Measurements from ENCODE around the gene PDZRN4. TPM values are rescaled to one million over a fixed set of nuclear protein-coding genes. Genes with fewer than 3 reads are reported as not detected.

PDZRN4 gene
- total RNA-seq, 4 donors from 2014 or later, result 0.42 to 4.4 (median 2.4) TPM

DNA sequence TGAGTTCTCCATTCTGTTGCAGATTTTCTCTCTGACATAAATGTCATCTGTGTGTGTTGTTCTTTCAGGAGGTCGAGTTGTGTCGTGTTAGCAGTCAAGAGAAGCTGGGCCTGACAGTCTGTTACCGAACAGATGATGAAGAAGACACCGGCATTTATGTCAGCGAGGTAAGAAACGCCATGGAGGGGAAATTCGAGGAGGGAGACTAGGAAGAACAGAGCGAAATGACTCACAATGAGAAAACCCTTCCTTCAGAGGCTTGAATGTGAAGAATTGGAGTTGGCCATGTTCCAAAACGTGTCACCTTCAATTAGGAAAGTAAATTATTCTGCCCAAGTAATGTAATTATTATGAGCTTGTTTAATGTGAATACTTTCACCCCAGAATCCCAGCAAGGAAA, 364.5 kb downstream of the PDZRN4 start:
- Histone ChIP-seq H3K36me3 (no peaks in the 10 kb centered on the region), H3K27ac (no peak overlapping the region), H3K9me3 (no peaks in the 10 kb centered on the region), H3K4me1 (no peaks in the 10 kb centered on the region), H3K4me3 (no peak overlapping the region), H3K27me3 (no peaks in the 10 kb centered on the region)
- TF ChIP-seq POLR2AphosphoS5 (IDR thresholded peaks at IDR 0.05), result no peak
- TF ChIP-seq EP300 (IDR thresholded peaks at IDR 0.05), result no peak
- TF ChIP-seq, protein P1, sequence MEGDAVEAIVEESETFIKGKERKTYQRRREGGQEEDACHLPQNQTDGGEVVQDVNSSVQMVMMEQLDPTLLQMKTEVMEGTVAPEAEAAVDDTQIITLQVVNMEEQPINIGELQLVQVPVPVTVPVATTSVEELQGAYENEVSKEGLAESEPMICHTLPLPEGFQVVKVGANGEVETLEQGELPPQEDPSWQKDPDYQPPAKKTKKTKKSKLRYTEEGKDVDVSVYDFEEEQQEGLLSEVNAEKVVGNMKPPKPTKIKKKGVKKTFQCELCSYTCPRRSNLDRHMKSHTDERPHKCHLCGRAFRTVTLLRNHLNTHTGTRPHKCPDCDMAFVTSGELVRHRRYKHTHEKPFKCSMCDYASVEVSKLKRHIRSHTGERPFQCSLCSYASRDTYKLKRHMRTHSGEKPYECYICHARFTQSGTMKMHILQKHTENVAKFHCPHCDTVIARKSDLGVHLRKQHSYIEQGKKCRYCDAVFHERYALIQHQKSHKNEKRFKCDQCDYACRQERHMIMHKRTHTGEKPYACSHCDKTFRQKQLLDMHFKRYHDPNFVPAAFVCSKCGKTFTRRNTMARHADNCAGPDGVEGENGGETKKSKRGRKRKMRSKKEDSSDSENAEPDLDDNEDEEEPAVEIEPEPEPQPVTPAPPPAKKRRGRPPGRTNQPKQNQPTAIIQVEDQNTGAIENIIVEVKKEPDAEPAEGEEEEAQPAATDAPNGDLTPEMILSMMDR (IDR thresholded peaks at IDR 0.05), result no peak
- no peak for TF ChIP-seq POLR2A (IDR thresholded peaks at IDR 0.05)
- no peak for DNase-seq (ENCODE audit: low spot score in 2 of 2)
- WGBS, result 46% methylated on average over 9 of the region's 9 CpGs

DNA sequence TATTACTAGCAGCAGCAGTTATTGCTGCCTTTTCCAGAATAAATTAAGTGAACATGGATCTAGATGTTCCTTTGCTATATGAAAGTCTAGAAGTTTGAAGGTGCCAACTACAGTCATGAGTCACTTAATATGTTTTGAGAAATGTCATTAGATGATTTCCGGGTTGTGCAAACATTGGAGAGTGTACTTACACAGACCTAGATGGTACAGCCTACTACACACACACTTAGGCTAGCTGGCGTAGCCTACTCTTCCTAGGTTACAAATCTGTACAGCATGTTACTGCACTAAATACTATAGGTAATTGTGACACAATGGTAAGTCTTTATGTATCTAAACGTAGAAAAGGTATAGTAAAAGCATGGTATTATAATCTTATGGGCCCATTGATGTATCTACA, 368.1 kb downstream of the PDZRN4 start:
- Histone ChIP-seq H3K9me3 (no peaks in the 10 kb centered on the region), H3K4me1 (no peaks in the 10 kb centered on the region), H3K4me3 (no peak overlapping the region), H3K27me3 (no peaks in the 10 kb centered on the region), H3K36me3 (no peaks in the 10 kb centered on the region), H3K27ac (no peak overlapping the region)
- WGBS, result 79% methylated on average over 3 of the region's 3 CpGs
- DNase-seq (ENCODE audit: low spot score in 2 of 2), result no peak
- no peak for TF ChIP-seq POLR2A (IDR thresholded peaks at IDR 0.05)
- TF ChIP-seq, protein P1 (IDR thresholded peaks at IDR 0.05), result no peak
- no peak for TF ChIP-seq POLR2AphosphoS5 (IDR thresholded peaks at IDR 0.05)
- TF ChIP-seq EP300 (IDR thresholded peaks at IDR 0.05), result no peak

DNA sequence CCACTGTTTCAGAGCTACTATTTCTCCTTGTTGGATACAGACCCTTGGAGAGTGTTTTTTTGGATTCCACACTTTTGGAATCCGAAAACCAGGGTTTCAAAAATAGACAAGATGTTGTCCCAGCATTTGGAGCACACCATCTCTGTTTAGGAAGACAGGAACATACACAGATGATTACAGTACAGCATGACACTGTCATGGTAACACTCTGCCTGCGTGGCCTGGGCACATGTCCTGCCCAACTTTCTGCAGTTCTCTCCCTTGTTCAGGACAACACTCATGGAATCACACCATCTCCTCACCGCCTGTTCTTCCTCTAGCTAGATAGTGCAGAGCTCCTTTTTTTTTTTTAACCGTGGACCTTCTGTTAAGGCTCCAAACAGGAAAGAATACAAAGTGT, 369.2 kb downstream of the PDZRN4 start:
- no peak for TF ChIP-seq POLR2AphosphoS5 (IDR thresholded peaks at IDR 0.05)
- TF ChIP-seq, protein P1 (IDR thresholded peaks at IDR 0.05), result no peak
- no peak for TF ChIP-seq EP300 (IDR thresholded peaks at IDR 0.05)
- TF ChIP-seq POLR2A (IDR thresholded peaks at IDR 0.05), result no peak
- WGBS, result 74% methylated on average over 4 of the region's 4 CpGs
- no peaks in the 10 kb centered on the region for H3K4me1 ChIP-seq

DNA sequence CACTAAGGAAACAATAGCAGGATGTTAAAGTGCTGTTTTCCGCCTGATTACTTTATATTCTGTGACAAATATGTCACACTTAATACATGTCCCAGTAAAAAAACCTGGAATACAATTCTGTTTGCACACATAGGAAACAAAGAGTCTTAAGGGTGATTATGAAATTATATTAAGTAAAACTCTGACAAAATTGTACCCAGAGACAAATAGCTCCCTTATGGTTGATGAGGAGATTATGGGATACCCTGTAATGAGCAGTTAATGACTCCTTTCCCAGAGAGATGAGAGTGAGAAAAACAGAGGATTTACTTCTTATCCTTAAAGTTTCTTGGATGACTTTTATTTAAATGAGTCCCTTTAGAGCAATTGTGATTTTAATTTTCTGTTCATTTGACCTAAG, 370.6 kb downstream of the PDZRN4 start:
- TF ChIP-seq, protein P1 (IDR thresholded peaks at IDR 0.05), result no peak
- TF ChIP-seq POLR2A (IDR thresholded peaks at IDR 0.05) (no peak), POLR2AphosphoS5 (IDR thresholded peaks at IDR 0.05) (no peak), EP300 (IDR thresholded peaks at IDR 0.05) (no peak)
- H3K27me3 ChIP-seq, result no peaks in the 10 kb centered on the region
- no peak overlapping the region for H3K27ac ChIP-seq
- WGBS, result 93% methylated on average over 1 of the region's 1 CpG
- H3K4me3 ChIP-seq, result no peak overlapping the region
- DNase-seq (ENCODE audit: low spot score in 2 of 2), result no peak
- H3K9me3 ChIP-seq, result no peaks in the 10 kb centered on the region
- H3K36me3 ChIP-seq, result no peaks in the 10 kb centered on the region
- no peaks in the 10 kb centered on the region for H3K4me1 ChIP-seq

More for the DNA sequence above, 369.2 kb downstream of the PDZRN4 start:
- Histone ChIP-seq H3K27ac (no peak overlapping the region), H3K27me3 (no peaks in the 10 kb centered on the region), H3K4me3 (no peak overlapping the region), H3K36me3 (no peaks in the 10 kb centered on the region), H3K9me3 (no peaks in the 10 kb centered on the region)
- no peak for DNase-seq (ENCODE audit: low spot score in 2 of 2)

DNA sequence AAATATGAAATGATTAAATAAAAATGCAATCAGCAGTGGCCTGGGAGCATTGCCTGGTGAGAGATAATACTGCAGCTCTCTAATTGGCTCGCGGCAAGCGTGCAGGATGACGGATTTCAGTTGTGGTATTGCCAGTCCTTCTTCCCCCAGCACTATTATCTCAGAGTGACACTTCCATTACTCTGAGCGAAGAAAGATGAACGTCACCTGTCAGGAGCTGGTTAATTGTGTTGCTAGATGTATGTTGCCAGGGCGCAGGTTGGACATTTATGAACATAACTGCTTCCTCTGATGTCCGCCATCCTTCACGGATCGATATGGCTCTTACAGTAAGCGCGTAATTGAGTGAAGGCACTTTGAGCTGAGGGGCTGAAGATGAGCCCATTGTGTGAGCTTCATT, 374.9 kb downstream of the PDZRN4 start:
- Histone ChIP-seq H3K4me1 (no peaks in the 10 kb centered on the region), H3K36me3 (no peaks in the 10 kb centered on the region), H3K9me3 (no peaks in the 10 kb centered on the region), H3K4me3 (no peak overlapping the region), H3K27me3 (no peaks in the 10 kb centered on the region), H3K27ac (no peak overlapping the region)
- TF ChIP-seq, protein P1 (IDR thresholded peaks at IDR 0.05), result no peak
- TF ChIP-seq POLR2A (IDR thresholded peaks at IDR 0.05), result no peak
- TF ChIP-seq EP300 (IDR thresholded peaks at IDR 0.05), result no peak
- TF ChIP-seq POLR2AphosphoS5 (IDR thresholded peaks at IDR 0.05), result no peak
- 93% methylated on average over 12 of the region's 12 CpGs for WGBS
- DNase-seq (ENCODE audit: low spot score in 2 of 2), result no peak

Data from suprapubic skin (tissue), 4 donors.